Kasumi-1 (cell line): ENCODE results near the gene PFKFB3.

ENCODE experiments used
- DNase-seq, 2 experiments: peaks; one replicate each; lab custom pipeline; 2025; lab: John Stamatoyannopoulos, UW

Gene PFKFB3

GRCh38 chr10:6300784-6301460, 98.2 kb downstream of the PFKFB3 start:
- no peak for DNase-seq

- DNase-seq, result no peak
These were observed 98.8 kb downstream of the PFKFB3 start for GRCh38 chr10:6301488-6302075.
